Right lobe of liver (tissue), 6 donors: Measurements from ENCODE around the gene PRPF31. TPM values are rescaled to one million over a fixed set of nuclear protein-coding genes. Genes with fewer than 3 reads are reported as not detected.

Source experiments
- ATAC-seq, 4 donors: fragments of 200-7000 bp; cut with Tn5 transposase; one replicate each; pipeline ENCODE4 v1.9.1; 2020; ENCODE audit warnings: mild to moderate bottlenecking in 4 of 4, moderate library complexity in 4 of 4
- DNase-seq, 3 donors: peaks; one replicate each; pipeline ENCODE4 v3.0.0-alpha.2; 2020
- H3K27ac ChIP-seq, 3 donors: fragments of 200-600 bp; one replicate each; pipeline ENCODE4 v1.8.0; 2022
- H3K27me3 ChIP-seq, 2 donors: fragments of 200-600 bp; one replicate each; pipeline ENCODE4 v1.8.0; 2022
- H3K36me3 ChIP-seq, 4 donors: fragments of 200-600 bp; sonication (generic) in 1 of 4; one replicate each; pipeline versions ENCODE4 v1.5.1 to v1.8.0; 2017 to 2022; ENCODE audit warnings: control low read depth in 1 of 4
- H3K4me1 ChIP-seq, 4 donors: fragments of 200-600 bp; sonication (generic) in 1 of 4; one replicate each; pipeline versions ENCODE4 v1.5.1 to v1.8.0; 2017 to 2022; ENCODE audit warnings: control low read depth in 1 of 4
- H3K4me3 ChIP-seq, 3 donors: fragments of 200-600 bp; one replicate each; pipeline ENCODE4 v1.8.0; 2022
- H3K9me3 ChIP-seq, 4 donors: fragments of 200-600 bp; sonication (generic) in 1 of 4; one replicate each; pipeline versions ENCODE4 v1.5.1 to v1.8.0; 2017 to 2022; ENCODE audit warnings: control low read depth in 1 of 4
- POLR2A ChIP-seq: fragments of 450-650 bp; IDR thresholded peaks from one replicate; pipeline ENCODE4 v1.6.1; 2017; ENCODE audit warnings: antibody characterized with exemption, mild to moderate bottlenecking
- WGBS: methylation state at CpG from one replicate; pipeline ENCODE4 v1.1.6; 2018; ENCODE audit warnings: low coverage, low lambda C conversion rate; ENCODE audit not compliant: insufficient coverage; ENCODE audit errors: missing lambda C conversion rate; 5-methylcytosine and 5-hydroxymethylcytosine counted together
- intact Hi-C, 2 donors: fragments of 100-400 bp; cut with DNase I; formaldehyde crosslinking; loops; one replicate each; pipeline versions ENCODE4 v1.11.2 to v1.14.1; 2022
- total RNA-seq, 6 experiments: library from RNA; depleted of rRNA in 2 of 6; stranded (reverse); fragments of >200 nt in 2 of 6; fragmentation: NEBNext Ultra II Directional in 3 of 6; extraction: Animal tissue kit (Norgen Biotek cat#: 25700) in 3 of 6; gene quantifications; one replicate each; pipeline versions ENCODE4 v1.1.0 to v1.2.4, GENCODE V29; 2016 to 2023
- TF ChIP-seq, protein P1 (sequence below), 4 donors: fragments of 200-600 bp in 3 of 4; fragments of 450-650 bp in 1 of 4; IDR thresholded peaks; one replicate each; pipeline versions ENCODE4 v1.5.1 to v1.8.0; 2016 to 2022; ENCODE audit warnings: antibody characterized with exemption in 4 of 4, mild to moderate bottlenecking in 2 of 4
- donor health status: DM: no; HTN: yes; CAD: no.
- donor health status: DM: no; HTN: no; CAD: no.
- donor health status: DM: no; HTN: no; CAD: no.
- donor health status: DM: no; HTN: yes; CAD: no.
- donor health status: DM: no; HTN: yes; CAD: no.

Gene PRPF31
- total RNA-seq, 6 experiments from 2014 or later, result 22.1 to 34.9 (median 27.9) TPM

DNA sequence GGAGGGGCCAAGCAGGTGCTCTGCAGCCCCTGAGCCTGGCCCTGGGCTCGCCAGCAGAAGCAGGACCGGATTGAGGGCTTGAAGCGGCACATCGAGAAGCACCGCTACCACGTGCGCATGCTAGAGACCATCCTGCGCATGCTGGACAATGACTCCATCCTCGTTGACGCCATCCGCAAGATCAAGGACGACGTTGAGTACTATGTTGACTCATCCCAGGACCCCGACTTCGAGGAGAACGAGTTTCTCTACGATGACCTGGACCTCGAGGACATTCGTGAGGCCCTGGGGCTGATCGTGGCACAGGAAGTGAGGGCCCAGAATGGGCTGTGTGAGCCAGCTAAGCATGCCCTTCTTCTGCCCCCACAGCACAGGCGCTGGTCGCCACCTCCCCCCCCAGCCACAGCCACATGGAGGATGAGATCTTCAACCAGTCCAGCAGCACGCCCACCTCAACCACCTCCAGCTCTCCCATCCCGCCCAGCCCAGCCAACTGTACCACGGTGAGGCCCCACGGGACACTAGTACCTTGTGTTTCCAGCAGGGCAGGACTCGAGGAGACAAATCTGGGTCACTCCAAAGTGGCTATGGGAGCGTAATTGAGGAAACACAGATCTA lies 30.1 kb downstream of the PRPF31 start:
- Histone ChIP-seq H3K36me3 (peaks cover 19 to 81% (median 49%) of the 10 kb centered on the region in 4 donors), H3K9me3 (no peaks in the 10 kb centered on the region), H3K27me3 (no peaks in the 10 kb centered on the region), H3K4me3 (no peak overlapping the region), H3K4me1 (no peaks in the 10 kb centered on the region), H3K27ac (no peak overlapping the region)
- 97% methylated on average over 11 of the region's 28 CpGs for WGBS
- ATAC-seq (no peak), DNase-seq (no peak)
- TF ChIP-seq, protein P1, sequence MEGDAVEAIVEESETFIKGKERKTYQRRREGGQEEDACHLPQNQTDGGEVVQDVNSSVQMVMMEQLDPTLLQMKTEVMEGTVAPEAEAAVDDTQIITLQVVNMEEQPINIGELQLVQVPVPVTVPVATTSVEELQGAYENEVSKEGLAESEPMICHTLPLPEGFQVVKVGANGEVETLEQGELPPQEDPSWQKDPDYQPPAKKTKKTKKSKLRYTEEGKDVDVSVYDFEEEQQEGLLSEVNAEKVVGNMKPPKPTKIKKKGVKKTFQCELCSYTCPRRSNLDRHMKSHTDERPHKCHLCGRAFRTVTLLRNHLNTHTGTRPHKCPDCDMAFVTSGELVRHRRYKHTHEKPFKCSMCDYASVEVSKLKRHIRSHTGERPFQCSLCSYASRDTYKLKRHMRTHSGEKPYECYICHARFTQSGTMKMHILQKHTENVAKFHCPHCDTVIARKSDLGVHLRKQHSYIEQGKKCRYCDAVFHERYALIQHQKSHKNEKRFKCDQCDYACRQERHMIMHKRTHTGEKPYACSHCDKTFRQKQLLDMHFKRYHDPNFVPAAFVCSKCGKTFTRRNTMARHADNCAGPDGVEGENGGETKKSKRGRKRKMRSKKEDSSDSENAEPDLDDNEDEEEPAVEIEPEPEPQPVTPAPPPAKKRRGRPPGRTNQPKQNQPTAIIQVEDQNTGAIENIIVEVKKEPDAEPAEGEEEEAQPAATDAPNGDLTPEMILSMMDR (IDR thresholded peaks at IDR 0.05), result no peak
- TF ChIP-seq POLR2A, result no peak
- intact Hi-C loops, result no loop called here

DNA sequence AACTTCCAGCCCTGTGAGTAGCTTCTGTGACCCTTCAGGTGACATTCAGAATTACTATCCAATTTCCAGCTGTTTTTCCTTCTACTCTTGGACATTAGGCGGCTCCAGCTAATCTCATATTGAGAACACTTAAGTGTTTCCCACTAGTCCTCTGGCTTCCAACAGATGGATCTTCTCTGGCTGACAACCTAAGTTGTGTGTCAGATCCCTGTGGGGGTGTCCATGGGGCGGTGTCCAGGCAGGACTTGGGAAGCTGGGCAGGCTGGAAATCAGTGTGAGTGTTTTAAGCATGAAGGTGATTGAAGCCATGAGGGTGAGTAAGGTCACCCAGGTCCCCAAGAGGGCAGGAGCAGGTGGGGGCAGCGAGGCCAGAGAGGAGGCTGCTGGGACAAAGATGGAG lies 32.1 kb downstream of the PRPF31 start:
- Histone ChIP-seq H3K36me3 (peaks cover 19 to 94% (median 53%) of the 10 kb centered on the region in 4 donors), H3K27me3 (no peaks in the 10 kb centered on the region), H3K9me3 (no peaks in the 10 kb centered on the region), H3K4me1 (no peaks in the 10 kb centered on the region), H3K27ac (no peak overlapping the region), H3K4me3 (no peak overlapping the region)
- intact Hi-C loops, result no loop called here
- DNase-seq, result no peak
- WGBS, result 65% methylated on average over 3 of the region's 3 CpGs
- TF ChIP-seq POLR2A, result no peak
- TF ChIP-seq, protein P1 (IDR thresholded peaks at IDR 0.05), result no peak
- ATAC-seq, result no peak

DNA sequence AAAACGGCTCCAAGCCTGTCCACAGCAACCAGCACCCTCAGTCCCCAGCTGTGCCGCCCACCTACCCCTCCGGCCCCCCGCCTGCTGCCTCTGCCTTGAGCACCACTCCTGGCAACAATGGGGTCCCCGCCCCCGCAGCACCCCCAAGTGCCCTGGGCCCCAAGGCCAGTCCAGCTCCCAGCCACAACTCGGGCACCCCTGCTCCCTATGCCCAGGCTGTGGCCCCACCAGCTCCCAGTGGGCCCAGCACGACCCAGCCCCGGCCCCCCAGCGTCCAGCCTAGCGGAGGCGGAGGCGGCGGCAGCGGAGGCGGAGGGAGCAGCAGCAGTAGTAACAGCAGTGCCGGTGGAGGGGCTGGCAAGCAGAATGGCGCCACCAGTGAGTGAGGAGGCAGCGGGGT lies 32.6 kb downstream of the PRPF31 start:
- H3K36me3 ChIP-seq, result peaks cover 19 to 94% (median 52%) of the 10 kb centered on the region in 4 donors
- no peak overlapping the region for H3K27ac ChIP-seq
- H3K4me3 ChIP-seq, result no peak overlapping the region
- DNase-seq, result no peak
- no peaks in the 10 kb centered on the region for H3K4me1 ChIP-seq
- no peaks in the 10 kb centered on the region for H3K9me3 ChIP-seq
- ATAC-seq, result no peak
- 95% methylated on average over 4 of the region's 19 CpGs for WGBS
- H3K27me3 ChIP-seq, result no peaks in the 10 kb centered on the region
- no peak for TF ChIP-seq POLR2A
- TF ChIP-seq, protein P1 (IDR thresholded peaks at IDR 0.05), result no peak
- intact Hi-C loops, result no loop called here

DNA sequence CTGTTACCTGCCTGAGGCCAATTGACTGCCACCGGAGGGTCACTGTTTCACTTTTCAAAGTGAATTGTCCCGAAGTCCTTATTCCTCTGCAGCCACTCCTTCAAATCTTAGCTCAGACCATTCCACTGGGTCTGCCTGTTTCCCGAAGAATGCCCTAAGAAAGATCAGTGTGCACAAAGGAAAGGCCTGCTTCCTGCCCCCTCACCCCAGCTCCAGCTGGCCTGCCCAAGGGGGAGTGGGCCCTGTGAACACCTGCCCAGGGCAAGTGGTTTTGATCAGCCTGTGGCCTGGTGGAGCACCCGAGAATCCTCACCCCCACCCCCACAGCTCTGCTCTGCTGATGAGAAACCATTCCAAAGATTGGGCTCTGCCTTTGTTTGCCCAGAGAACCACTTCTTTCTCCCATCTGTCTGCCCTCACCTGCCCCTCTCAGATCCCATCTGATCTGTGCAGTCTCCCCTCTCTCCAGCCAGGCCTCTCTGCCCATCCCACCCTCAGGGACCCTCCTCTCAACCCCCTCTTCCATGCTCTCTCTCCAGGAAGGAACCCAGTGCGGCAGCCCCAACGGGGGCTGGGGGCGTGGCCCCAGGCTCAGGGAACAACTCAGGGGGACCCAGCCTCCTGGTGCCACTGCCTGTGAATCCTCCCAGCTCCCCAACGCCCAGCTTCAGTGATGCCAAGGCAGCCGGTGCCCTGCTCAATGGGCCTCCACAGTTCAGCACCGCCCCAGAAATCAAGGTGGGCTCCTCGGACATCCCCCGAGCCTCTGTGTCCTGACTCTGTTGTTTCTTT lies 33.7 kb downstream of the PRPF31 start:
- Histone ChIP-seq H3K4me1 (no peaks in the 10 kb centered on the region), H3K9me3 (no peaks in the 10 kb centered on the region), H3K27me3 (no peaks in the 10 kb centered on the region), H3K4me3 (no peak overlapping the region), H3K27ac (no peak overlapping the region), H3K36me3 (peaks cover 19 to 94% (median 49%) of the 10 kb centered on the region in 4 donors)
- intact Hi-C loops, result no loop called here
- no peak for TF ChIP-seq POLR2A
- TF ChIP-seq, protein P1 (IDR thresholded peaks at IDR 0.05), result no peak
- DNase-seq, result no peak
- no peak for ATAC-seq
- WGBS, result 87% methylated on average over 10 of the region's 12 CpGs
